Measurements from ENCODE around the gene PORCN. TPM values are rescaled to one million over a fixed set of nuclear protein-coding genes. Genes with fewer than 3 reads are reported as not detected.

Gene PORCN
- total and polyA plus RNA-seq, 9 of the 15 experiments (the other 6 are each of a cell fraction or from before 2014, with no cell fraction given): 0.34 to 5.1 (median 2.8) TPM

DNA sequence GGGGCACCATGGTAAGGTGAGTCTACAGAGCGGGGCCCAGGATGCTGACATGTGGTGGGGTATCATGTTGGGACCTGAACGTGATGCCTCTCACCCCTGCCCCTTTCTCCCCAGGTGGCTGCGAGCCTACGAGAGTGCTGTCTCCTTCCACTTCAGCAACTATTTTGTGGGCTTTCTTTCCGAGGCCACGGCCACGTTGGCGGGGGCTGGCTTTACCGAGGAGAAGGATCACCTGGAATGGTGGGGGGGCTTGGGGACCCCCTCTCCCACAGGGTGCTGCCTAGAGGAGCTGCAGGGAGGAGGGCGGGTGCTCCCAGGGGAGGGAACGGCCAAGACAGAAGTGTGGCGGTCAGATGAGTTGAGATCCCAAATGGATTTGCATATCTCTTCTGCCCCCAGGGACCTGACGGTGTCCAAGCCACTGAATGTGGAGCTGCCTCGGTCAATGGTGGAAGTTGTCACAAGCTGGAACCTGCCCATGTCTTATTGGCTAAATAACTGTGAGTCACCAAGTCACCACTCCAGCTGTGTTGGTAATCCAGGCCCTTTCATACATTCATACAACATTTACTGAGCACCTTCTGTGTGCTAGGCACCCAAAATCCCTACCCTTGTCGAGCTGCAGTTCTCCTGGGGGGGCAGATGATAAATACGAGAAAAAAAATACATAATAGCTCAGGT is 5.5 kb downstream of the PORCN start:
- H3K36me3 ChIP-seq (ENCODE audit: control insufficient read depth, insufficient read depth, low read length): no peaks in the 10 kb centered on the region; the same call in 2 of the 3 replicates
- no peak for ATAC-seq
- no peak overlapping the region for H3K4me3 ChIP-seq
- intact Hi-C loops (cut with micrococcal nuclease): no loop called here
- CTCF ChIA-PET (ENCODE audit: low intra/inter-chr PET ratio): interaction anchor here (0.7 kb wide), 1 partner anchor 777 kb away, joined by 3 read pairs; no protein-coding TSS in a partner anchor
- H3K4me2 ChIP-seq (ENCODE audit: insufficient read depth, low read length): no peak overlapping the region
- H3K9me1 ChIP-seq (ENCODE audit: control insufficient read depth, insufficient read depth, low read length): peaks cover 4% of the 10 kb centered on the region
- in situ Hi-C loops (cut with MboI): no loop called here
- DNase-seq (ENCODE audit: extremely low read depth in 1 of 4, low spot score in 3 of 4): no peak
- no peaks in the 10 kb centered on the region for H3K27me3 ChIP-seq (ENCODE audit: control insufficient read depth in 2 of 2, insufficient read depth in 2 of 2, low read length in 2 of 2)
- H3K27ac ChIP-seq (ENCODE audit: extremely low read depth, low read depth, low read length): no peak overlapping the region
- BruUV-seq (replicated peaks): no TSS peak
- H3K9me3 ChIP-seq (replicated peaks; ENCODE audit: control insufficient read depth, insufficient read depth, low read depth, low read length): no peaks in the 10 kb centered on the region
- WGBS (ENCODE audit: insufficient coverage, low coverage, missing lambda C conversion rate): 60% methylated on average over 5 of the region's 16 CpGs
- H3K79me2 ChIP-seq (ENCODE audit: control insufficient read depth, insufficient read depth, low read length): no peaks in the 10 kb centered on the region
- peaks cover 17 to 37% of the 10 kb centered on the region in 2 experiments; a peak in 4 of 5 replicates for H3K4me1 ChIP-seq (replicated peaks in 1 of 2; ENCODE audit: control insufficient read depth in 2 of 2, insufficient read depth in 2 of 2, low read length in 2 of 2)
- FAIRE-seq: no peak
- no peak overlapping the region for H2AFZ ChIP-seq (ENCODE audit: low read depth, low read length)
- POLR2A ChIA-PET: interaction anchor here (0.5 kb wide), 1 partner anchor 16 kb away, joined by 4 read pairs; no protein-coding TSS in a partner anchor
- no peak for TF ChIP-seq ERF (CRISPR knock-in tag; IDR thresholded peaks at IDR 0.05)
- TF ChIP-seq ZNF436 (CRISPR knock-in tag; IDR thresholded peaks at IDR 0.05): no peak
- TF ChIP-seq ZFP1 (CRISPR knock-in tag; IDR thresholded peaks at IDR 0.05): no peak
- TF ChIP-seq, protein P1, sequence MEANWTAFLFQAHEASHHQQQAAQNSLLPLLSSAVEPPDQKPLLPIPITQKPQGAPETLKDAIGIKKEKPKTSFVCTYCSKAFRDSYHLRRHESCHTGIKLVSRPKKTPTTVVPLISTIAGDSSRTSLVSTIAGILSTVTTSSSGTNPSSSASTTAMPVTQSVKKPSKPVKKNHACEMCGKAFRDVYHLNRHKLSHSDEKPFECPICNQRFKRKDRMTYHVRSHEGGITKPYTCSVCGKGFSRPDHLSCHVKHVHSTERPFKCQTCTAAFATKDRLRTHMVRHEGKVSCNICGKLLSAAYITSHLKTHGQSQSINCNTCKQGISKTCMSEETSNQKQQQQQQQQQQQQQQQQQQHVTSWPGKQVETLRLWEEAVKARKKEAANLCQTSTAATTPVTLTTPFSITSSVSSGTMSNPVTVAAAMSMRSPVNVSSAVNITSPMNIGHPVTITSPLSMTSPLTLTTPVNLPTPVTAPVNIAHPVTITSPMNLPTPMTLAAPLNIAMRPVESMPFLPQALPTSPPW (CRISPR knock-in tag; IDR thresholded peaks at IDR 0.05): no peak
- no peak for TF ChIP-seq HDAC6 (IDR thresholded peaks at IDR 0.05; ENCODE audit: low read depth, low read length)
- TF ChIP-seq ZNF584 (CRISPR knock-in tag; IDR thresholded peaks at IDR 0.05; ENCODE audit: low read depth): no peak
- no peak for TF ChIP-seq CSDE1 (IDR thresholded peaks at IDR 0.05)
- TF ChIP-seq TAF9B (IDR thresholded peaks at IDR 0.05; ENCODE audit: partially characterized antibody): no peak
- TF ChIP-seq PPARD (CRISPR knock-in tag; IDR thresholded peaks at IDR 0.05): no peak
- H4K20me1 ChIP-seq (replicated peaks; ENCODE audit: control insufficient read depth, insufficient read depth, low read length): no peaks in the 10 kb centered on the region
- peak overlapping the region in 1 of 2 experiments; percentile 78; a peak in 1 of 4 replicates for H3K9ac ChIP-seq (ENCODE audit: insufficient read depth in 1 of 2, low read depth in 2 of 2, low read length in 2 of 2)
